ENCODE measurements around the gene HHIPL1.
"Not testable (repeated sequence)": the region's sequence is repeated elsewhere in the genome, so short reads cannot be mapped to it uniquely, and the experiment has no call there.

Gene HHIPL1

DNA sequence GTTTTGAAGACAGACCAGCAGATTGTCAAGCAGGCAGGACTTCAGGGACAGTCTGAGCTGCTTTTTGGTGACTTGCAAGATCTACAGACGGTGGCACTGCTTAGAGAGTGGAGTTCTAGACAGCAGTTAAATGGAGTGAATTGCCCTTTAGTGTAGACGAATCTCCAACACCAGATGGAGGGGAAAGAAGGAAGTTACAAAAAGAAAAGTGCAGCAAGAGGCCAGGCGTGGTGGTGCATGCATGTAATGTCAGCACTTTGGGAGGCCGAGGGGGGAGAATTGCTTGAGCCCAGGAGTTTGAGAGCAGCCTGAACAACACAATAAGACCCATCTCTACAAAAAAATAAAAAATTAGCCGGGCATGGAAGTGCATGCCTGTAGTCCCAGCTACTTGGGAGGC, 8.4 kb upstream of the HHIPL1 start:
- DNase-seq = no peak

DNA sequence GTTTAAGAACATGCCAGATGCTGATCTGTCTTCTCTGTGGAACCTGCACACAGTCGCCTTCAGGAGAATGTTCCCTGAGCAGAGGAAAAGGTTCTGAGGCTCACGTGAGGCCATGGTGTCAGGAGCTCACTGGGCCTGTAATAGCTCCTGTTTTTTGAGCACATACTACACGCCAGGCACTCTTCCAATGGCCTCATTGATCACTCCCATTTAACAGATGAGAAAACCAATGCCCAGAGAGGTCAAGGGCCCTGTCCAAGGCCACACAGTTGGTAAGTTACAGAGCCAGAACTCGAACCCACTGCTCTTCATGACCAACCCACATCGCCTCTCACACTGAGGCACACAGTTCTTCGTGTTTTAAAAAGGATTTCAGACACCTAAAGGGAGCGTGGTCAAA, 7.3 kb upstream of the HHIPL1 start:
- no peak for DNase-seq

DNA sequence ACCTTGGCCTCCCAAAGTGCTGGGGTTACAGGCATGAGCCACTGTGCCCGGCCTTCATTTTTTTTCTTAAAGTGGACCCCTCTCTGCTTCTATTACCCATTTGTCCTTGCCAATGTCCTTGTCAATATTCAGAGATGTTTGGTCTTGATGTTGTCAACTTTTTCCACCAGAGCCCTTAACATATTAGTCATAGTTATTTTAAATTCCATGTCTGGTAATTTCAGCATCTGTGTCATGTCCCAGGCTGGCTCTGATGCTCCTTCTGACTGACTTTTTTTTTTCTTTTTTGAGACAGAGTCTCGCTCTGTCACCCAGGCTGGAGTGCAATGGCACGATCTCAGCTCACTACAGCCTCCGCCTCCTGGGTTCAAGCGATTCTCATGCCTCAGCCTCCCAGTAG, 2.2 kb upstream of the HHIPL1 start:
- not testable (repeated sequence) for DNase-seq

DNA sequence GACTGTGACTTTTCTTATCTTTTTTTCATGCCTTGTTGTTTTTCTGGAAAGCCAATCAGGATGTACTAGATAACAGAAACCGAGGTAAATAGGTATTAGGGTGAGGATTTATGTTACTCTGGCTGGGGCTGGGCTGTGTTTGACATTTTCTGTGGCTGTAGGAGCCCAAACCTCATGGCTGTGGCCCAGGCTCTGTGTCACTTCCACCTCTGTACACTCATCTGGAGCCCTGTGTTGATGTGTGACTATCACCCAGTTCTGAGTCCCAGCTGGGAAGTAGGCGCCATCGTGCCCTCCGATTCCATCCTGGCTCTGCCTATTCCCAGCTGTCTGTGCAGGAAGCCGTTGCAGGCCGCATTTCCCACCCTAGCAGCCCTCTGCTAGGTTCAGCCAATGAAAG, 1.6 kb upstream of the HHIPL1 start:
- no peak for DNase-seq

DNA sequence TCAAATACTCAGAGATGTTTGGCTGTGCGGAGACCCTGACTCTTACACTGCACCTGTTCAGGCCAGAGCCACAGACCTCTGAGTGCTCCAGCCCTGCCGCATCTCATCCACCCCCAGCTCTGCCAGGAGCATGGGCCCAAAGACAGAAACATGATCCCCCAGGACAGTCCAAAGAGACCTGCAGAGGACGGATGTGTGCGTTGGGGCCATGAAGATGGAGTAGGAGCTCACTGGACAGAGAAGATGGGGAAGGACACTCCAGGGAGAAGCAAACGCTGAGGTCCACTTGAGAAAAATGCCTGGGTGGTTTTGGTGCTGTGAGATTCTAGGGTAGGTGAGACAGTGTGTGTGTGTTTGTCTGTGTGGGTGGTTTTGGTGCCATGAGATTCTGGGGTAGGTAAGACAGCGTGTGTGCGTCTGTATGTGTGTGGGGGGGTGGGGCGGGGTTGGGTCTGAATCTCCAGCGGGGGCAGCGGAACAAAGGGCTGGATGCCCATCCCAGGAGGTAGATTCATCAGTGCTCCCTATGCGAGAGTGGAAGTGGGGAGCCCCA, 818 bp upstream of the HHIPL1 start:
- DNase-seq = no peak

DNA sequence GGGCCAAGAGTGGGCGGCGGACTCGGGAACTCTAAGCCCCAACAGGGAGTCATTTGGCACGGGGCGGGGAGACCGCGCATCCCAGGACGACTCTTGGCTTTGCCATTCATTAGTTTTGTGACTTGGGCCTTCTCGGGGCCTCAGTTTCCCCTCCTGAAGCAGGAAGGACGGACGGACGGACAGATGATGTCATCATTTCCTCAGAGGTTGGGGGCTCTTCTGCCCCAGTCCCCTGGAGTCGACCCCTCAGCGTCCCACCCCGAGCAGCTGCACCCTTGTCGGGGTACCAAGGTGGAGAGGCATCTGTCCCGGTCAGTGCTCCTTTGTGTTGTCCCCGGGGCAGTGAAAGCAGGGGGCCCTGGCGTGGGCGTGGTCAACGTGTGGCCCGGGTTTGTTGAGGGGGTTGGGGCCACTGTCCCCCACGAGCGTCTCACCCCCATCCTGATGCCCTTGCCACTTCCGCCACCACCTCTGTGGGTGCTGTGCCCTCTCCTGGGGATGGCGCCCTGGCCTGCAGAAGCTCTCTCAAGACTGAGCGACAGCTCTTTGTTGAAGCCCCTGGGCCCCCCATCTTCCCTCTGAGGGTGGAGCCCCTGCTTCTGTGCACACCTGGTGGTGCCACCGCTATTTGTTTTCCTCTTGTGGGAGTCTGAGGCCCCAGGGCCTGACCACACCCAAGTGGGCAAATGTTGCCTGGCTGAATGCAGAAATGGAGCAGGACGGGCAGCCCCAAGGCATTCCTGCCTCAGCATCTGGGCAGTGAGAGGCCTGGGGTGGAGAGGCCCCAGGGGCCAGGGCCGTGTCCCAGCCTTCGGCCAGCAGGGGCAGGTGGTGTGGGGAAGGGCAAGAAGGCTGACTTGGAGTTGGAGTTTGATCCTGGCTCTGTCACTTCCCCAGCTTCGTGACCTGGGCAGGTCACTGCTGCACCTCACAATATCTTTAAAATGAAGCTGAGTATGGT, 896 bp downstream of the HHIPL1 start:
- no peak for DNase-seq

DNA sequence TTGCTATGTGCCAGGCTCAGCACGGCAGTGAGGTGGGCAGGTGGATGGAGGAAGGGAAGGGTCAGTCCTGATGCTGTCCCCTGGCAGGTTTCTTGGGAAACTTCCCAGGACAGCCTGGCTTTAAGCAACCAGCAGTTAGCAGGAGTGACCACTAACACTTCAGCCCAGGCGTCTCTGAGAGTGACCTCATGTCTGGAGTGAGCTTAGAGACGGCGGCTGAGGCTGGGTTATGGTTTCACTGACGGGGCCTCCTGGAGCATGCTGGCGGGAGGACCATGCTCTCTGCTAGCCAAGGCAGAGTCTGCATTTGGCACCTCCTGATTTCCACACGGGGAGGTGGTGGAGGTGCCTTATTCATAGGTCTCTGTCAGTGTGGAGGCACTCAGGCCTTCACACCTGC, 2.5 kb downstream of the HHIPL1 start:
- DNase-seq = no peak

DNA sequence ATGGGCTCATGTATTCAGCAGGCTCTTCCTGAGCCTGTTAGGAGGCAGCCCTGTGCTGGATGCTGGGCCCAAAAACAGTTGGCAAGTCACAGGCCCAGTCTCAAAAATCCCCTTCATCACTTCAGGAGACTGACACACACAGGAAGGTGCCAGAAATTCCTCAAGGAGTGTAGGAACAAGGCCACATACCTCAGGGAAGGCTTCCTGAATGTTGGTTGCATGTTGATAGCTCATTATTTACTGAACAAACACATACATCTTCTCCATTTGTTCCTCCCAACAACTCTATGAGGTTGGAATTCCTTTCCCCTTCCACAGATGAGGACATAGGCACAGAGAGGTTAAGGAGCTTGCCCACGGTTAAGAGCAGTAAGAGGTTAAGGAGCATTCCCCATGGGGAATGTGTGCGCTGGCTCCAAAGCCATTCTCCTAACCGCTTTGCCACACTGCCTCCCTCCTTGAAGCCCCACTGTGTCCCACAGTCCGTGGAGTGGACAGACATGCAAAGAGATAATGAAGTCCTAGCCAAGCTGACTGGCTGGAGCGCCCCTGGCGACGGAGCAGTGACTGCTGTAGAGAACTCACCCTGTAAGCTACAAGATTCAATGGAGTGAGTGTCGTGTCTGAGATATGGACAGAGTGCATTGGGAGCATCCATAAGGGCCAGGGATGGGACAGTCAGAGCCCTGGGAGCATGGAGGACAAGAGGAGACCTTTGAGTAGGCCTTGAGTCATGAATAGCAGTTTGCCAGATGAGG, 3.3 kb downstream of the HHIPL1 start:
- no peak for DNase-seq

DNA sequence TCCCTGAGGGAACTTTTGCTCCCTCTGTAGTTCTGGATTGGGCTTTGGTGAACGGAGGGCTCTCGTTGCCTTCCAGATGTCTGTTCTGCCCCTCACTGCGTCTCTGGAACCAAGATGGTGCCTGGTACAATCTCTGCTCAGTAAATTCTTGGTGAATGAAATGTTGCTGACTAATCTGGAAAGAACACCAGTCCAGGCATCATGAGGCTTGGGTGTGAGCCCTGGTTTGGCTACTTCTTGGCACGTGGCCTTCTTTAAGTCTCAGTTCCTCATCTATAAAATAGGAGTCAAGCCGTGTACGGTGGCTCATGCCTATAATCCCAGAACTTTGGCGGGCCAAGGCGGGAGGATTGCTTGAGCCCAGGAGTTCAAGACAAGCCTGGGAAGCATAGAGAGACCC, 4.3 kb downstream of the HHIPL1 start:
- no peak for DNase-seq

DNA sequence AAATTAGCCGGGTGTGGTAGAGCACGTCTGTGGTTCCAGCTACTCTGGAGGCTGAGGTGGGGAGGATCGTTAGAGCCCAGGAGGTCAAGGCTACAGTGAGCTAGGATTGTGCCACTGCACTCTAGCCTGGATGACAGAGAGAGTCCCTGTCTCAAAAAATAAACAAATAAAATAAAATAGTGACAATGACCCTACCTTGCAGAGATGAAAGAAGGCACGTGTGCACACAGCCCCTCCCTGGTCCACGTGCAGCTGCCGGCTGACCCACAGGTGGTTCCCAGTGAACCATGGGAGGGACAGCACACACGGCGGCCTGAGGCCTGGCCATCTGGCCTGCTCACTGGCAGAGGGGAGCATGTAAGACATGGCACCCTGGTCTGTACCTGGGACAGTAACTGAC, 4.7 kb downstream of the HHIPL1 start:
- no peak for DNase-seq

DNA sequence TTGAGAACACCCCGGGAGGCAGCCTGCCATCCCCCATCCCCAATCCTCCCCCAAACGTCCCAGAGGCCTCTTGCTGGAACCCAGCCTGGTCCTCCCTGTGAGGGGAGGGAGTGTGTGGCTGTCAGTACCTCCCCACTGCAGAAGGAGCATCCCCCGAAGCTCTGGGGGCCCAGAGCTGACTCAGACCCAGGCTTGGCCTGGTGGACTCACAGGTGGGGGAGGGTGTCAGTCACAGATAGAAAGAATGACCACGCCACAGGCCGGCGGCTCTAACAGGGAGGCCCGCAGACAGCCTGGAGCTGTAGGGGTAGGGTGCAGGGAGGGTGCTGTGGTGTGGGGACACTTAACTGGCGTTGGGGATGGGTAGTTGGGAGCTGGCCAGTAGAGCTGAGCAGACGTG, 5.3 kb downstream of the HHIPL1 start:
- no peak for DNase-seq

DNA sequence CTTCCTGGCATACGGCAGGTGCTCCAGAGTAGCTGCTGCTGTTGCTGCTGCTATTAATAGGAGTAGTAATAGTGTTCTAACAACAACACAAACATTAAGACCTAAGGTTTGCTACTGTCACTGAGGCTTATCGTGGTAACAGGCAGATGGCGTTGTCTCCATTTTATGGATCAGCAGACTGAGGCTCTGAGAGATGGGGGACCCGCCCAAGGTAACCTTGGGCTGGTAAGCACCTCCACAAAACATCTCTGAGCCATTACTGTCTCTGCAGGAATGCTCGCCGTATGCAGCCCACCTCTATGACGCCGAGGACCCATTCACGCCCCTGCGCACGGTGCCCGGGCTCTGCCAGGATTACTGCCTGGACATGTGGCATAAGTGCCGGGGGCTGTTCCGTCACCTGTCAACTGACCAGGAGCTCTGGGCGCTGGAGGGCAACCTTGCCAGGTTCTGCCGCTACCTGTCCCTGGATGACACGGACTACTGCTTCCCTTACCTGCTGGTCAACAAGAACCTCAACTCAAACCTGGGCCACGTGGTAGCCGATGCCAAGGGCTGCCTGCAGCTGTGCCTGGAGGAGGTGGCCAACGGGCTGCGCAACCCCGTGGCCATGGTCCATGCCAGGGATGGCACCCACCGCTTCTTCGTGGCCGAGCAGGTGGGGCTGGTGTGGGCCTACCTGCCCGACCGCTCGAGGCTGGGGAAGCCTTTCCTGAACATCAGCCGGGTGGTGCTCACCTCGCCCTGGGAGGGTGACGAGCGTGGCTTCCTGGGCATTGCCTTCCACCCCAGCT, 7.2 kb downstream of the HHIPL1 start:
- no peak for DNase-seq

DNA sequence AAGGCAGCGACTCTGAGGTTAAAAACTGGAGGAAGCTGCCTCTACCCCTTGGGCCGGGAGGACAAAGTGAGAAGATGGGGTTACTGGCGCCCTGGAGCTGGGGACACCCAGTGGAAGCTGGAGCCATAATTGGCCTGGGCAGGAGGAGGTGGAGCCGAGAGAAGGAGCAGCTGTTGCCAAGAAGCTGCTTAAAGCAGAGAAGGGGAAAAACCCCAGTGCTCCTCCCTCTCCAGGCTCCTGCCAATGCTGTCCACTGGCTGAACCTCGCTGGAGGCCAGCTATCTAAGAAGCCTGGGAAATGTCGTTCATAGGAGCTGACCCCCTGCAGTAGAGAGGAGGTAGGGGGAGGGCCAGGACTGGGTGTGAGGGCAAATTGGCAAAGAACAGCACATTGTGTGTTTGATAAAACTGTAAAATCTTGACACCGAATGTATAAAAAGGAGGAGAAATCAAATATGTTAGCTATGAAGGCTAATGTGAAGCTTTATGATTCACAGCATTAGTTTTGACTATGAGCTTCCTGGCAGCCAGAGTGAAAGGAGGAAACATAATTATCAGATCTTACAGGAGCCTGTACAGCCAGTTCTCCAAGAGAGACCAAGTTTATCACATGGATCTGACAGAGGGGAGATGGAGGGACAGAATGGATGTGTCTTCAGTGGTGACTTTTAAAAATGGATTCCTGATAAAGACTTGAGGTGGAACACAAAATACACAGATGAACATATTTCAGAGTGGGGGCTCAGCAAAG, 9.5 kb downstream of the HHIPL1 start:
- no peak for DNase-seq

DNA sequence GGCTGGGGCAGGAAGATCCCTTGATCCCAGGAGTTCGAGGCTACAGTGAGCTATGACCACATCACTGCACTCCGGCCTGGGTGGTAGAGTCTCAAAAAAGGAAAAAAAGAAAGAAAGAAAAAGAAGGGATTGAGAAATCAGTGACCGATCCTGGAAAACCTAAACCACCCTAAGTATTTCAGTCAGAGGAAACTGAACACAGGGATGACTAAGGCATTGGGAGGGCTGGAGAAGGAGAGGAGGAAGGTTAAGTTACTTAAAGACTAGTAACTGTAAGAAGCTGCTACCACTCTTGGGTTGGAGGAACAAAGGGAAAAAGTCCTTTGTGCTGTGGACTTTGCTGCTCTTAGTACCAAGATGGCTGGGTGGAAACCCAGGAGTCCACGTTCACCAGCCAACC, 10.6 kb downstream of the HHIPL1 start:
- DNase-seq = no peak

DNA sequence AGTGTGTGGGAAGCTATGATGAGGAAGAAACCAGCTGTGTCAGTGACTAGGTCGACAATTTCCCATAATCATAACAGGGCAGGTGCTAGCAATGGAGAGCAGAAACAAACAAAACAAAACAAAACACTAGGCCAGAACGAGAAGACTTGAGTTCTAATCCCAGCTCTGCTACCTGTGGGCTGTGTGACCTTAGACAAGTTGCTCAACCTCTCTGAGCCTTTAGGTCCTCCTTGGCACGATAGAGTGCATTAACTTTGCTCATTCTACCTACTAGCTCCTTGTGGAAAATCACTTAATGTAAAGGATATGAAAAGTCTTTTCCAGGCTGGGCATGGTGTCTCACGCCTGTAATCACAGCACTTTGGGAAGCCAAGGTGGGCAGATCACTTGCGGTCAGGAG, 11.2 kb downstream of the HHIPL1 start:
- DNase-seq = no peak

DNA sequence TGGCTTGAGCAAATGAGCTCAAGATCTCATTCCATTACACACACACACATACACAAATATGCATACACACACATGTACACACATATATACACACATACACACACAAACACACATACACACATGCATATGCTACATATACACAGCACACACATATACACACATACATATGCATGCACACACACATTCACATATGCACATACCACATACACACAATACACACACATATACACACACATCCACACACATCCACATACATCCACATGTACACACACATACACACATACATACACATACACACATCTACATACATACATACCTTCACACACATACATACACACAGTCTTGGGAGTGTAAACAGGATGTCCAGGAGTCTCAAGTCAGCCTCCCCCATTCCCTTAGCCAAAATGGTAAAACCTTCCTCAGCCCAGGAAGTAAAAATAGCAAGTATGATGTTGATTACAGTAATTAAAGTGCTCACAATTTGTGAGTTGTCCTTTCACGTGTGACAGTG, 12.8 kb downstream of the HHIPL1 start:
- DNase-seq = no peak

DNA sequence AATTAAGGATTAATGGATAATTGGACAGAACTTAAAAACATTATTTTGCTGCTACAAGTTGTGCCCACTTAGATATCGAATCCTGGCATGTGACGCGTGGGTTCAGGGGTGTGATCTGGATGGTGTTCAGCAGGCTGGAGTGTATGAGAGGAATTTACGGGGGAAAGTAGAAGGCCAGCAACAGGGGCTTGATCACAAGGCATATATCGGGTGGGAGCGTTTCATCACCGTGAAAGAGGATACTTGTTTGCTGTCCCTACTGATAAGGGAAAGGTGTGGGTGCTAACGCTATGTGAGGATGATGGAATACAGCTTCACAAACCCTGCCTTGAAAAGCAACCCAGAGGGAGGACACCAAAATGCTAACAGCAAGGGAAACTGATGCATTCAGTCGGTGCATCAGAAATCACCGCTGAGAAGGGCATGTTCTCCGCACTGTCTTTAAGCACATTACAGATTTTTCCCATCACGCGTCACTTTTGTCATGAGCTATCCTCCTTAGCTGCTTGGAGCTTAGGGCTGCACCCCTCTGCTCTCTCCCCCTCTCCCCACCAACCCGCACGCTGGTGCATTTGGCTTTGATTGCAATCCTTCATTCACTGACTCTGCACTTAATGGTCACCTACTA, 13.4 kb downstream of the HHIPL1 start:
- DNase-seq = no peak

DNA sequence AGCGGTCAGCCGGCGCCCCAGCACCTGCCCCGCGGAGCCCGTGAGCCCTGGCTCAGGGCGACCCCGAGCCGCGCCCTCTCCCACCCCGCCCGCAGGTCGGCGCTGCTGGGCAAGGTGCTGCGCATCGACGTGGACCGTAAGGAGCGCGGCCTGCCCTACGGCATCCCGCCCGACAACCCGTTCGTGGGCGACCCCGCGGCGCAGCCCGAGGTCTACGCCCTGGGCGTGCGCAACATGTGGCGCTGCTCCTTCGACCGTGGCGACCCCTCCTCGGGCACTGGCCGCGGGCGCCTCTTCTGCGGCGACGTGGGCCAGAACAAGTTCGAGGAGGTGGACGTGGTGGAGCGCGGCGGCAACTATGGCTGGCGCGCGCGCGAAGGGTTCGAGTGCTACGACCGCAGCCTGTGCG, 14.4 kb downstream of the HHIPL1 start:
- DNase-seq = no peak

DNA sequence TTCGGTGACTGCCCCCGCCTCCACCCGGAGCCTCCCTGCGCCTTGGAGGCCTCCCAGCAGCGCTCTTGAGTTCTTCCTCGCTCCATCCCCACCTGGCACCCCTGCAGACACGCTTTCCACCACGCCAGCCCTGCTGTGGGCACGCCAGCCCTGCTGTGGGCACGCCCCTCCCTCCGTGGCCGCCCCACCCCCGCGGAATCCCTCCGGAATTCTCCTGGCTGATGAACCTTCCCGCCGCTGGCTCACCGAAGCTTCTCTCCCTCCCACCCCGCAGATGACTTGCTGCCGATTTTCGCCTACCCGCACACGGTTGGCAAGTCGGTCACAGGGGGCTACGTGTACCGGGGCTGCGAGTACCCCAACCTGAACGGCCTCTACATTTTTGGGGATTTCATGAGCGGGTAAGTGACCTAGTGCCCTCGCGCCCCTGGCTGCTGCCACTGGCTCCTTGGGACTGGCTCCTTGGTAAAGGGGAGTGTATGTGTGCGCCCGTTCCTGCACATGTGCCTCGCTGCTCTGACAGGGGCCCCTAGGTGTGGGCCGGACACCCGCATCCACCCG, 15.2 kb downstream of the HHIPL1 start:
- no peak for DNase-seq

DNA sequence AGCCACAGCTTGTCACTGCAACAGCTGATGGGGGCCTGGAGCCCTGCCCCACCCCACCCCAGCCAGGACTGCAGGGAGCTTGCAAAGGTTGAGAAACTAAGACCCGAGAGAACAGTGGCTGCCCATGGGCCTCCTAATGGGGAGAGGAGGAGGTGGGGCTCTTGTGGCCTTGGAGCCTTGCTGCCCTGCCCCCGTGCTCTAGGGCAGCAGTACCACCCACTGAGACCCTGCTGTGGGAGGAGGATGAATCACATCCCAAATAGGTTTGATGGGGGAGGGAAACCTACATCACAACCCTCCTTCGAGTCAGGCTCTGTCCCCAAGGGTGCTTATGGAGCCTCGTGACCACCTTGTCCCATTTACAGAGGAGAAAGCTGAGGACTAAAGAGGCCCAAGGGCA, 15.9 kb downstream of the HHIPL1 start:
- DNase-seq = no peak

DNA sequence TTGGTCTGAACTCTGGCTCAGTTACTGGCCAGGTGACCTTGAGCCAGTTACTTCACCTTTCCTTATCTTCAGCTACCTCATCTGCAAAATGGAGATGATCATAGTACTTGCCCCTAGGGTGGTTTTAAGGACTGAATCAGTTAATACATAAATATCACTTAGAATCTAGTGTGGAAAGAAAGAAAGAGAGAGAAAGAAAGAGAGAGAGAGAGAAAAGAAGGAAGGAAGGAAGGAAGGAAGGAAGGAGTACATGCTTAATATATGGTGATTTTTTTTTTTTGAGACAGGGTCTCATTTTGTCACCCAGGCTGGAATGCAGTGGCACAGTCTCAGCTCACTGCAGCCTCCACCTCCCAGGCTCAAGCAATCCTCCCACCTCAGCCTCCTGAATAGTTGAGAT, 16.3 kb downstream of the HHIPL1 start:
- not testable (repeated sequence) for DNase-seq
